H1 (cell line): ENCODE results near the gene PTBP3. TPM values are rescaled to one million over a fixed set of nuclear protein-coding genes. Genes with fewer than 3 reads are reported as not detected.

Experiments used
- CTCF ChIA-PET: fragments of 300-600 bp; sonication (Branson Sonifier 250); formaldehyde crosslinking; loops from one replicate; lab custom pipeline; 2021; ENCODE audit not compliant: partially characterized antibody; lab: Charles Lee
- POLR2A ChIA-PET: fragments of 300-600 bp; sonication (Branson Sonifier 250); formaldehyde crosslinking; loops from one replicate; lab custom pipeline; 2021; ENCODE audit warnings: inconsistent platforms; ENCODE audit not compliant: partially characterized antibody; lab: Charles Lee
- DNase-seq, 2 experiments: peaks; one replicate each; pipeline versions ENCODE4 v3.0.0 to v3.0.0-alpha.2; 2010 to 2022; ENCODE audit warnings: low spot score in 2 of 2, low read depth in 1 of 2, mixed read lengths in 1 of 2
- FAIRE-seq: peaks from 2 replicates; lab custom pipeline; 2011; peaks lifted over from hg19 to GRCh38; lab: Jason Lieb, UNC
- H2AFZ ChIP-seq: 2 replicates; pipeline ENCODE4 v1.8.1; 2012; ENCODE audit warnings: low read length, inconsistent platforms
- H2AK5ac ChIP-seq: 2 replicates; pipeline ENCODE4 v1.6.1; 2013; ENCODE audit warnings: low read depth, low read length
- H2BK120ac ChIP-seq: replicated peaks from 2 replicates; pipeline ENCODE3; 2013; ENCODE audit warnings: low read depth, low read length, inconsistent platforms
- H2BK12ac ChIP-seq: 2 replicates; pipeline ENCODE4 v1.6.1; 2013; ENCODE audit warnings: low read depth, low read length
- H2BK15ac ChIP-seq: 2 replicates; pipeline ENCODE4 v1.6.1; 2013; ENCODE audit warnings: low read length
- H2BK20ac ChIP-seq: 2 replicates; pipeline ENCODE4 v1.6.1; 2013; ENCODE audit warnings: low read length
- H2BK5ac ChIP-seq: 2 replicates; pipeline ENCODE4 v1.6.1; 2013; ENCODE audit warnings: low read depth, low read length
- H3K14ac ChIP-seq: 2 replicates; pipeline ENCODE4 v1.6.1; 2013; ENCODE audit warnings: inconsistent platforms; ENCODE audit not compliant: insufficient read length
- H3K18ac ChIP-seq: 2 replicates; pipeline ENCODE4 v1.6.1; 2013; ENCODE audit warnings: low read length; ENCODE audit errors: extremely low read depth
- H3K23ac ChIP-seq: 2 replicates; pipeline ENCODE4 v1.6.1; 2013; ENCODE audit warnings: inconsistent platforms; ENCODE audit not compliant: insufficient read length
- H3K23me2 ChIP-seq: 2 replicates; pipeline ENCODE4 v1.6.1; 2013; ENCODE audit warnings: low read depth, low read length
- H3K27ac ChIP-seq: 2 replicates; pipeline ENCODE4 v1.6.1; 2011; ENCODE audit warnings: low read depth, low read length, inconsistent platforms
- H3K27me3 ChIP-seq, 4 experiments: replicated peaks in 1 of 4; 1 replicate in 1 of 4; 2 replicates in 3 of 4; pipeline versions ENCODE4 v1.6.1 to v1.8.1; 2011 to 2013; ENCODE audit warnings: low read length in 3 of 4, mild to moderate bottlenecking in 3 of 4, inconsistent platforms in 2 of 4, mixed read lengths in 2 of 4, moderate library complexity in 1 of 4; ENCODE audit not compliant: control insufficient read depth in 3 of 4, insufficient read depth in 3 of 4; ENCODE audit errors: extremely low read depth in 1 of 4
- H3K36me3 ChIP-seq, 4 experiments: 2 replicates each; pipeline versions ENCODE4 v1.6.1 to v1.8.1; 2011 to 2013; ENCODE audit warnings: mild to moderate bottlenecking in 4 of 4, low read length in 3 of 4, moderate library complexity in 2 of 4, control low read depth in 1 of 4, inconsistent platforms in 1 of 4; ENCODE audit not compliant: insufficient read depth in 4 of 4, control insufficient read depth in 2 of 4
- H3K4ac ChIP-seq: replicated peaks from 2 replicates; pipeline ENCODE3; 2013; ENCODE audit warnings: low read length, low read depth, mixed read lengths, inconsistent platforms; ENCODE audit not compliant: insufficient read length
- H3K4me1 ChIP-seq, 4 experiments: replicated peaks in 1 of 4; 1 replicate in 1 of 4; 2 replicates in 3 of 4; pipeline versions ENCODE4 v1.6.1 to v1.8.1; 2011 to 2013; ENCODE audit warnings: low read length in 3 of 4, inconsistent platforms in 2 of 4, mixed read lengths in 1 of 4; ENCODE audit not compliant: insufficient read depth in 4 of 4, control insufficient read depth in 3 of 4
- H3K4me2 ChIP-seq, 2 experiments: 2 replicates each; pipeline versions ENCODE4 v1.6.1 to v1.8.1; 2011 to 2013; ENCODE audit warnings: low read depth in 2 of 2, low read length in 2 of 2, control low read depth in 1 of 2, inconsistent platforms in 1 of 2, mild to moderate bottlenecking in 1 of 2; ENCODE audit not compliant: insufficient read depth in 1 of 2
- H3K4me3 ChIP-seq, 4 experiments: fragments of 200-600, 300-600 bp in 1 of 4; sonication (generic), shearing (Covaris generic), sonication (Bioruptor Twin) in 1 of 4; 2 replicates each; pipeline versions ENCODE4 v1.5.1 to v1.8.1; 2011 to 2016; ENCODE audit warnings: low read length in 4 of 4, low read depth in 3 of 4, control low read depth in 2 of 4, inconsistent platforms in 2 of 4, mild to moderate bottlenecking in 2 of 4, mixed read lengths in 1 of 4, moderate library complexity in 1 of 4; ENCODE audit not compliant: insufficient read depth in 2 of 4; ENCODE audit errors: extremely low read depth in 1 of 4
- H3K56ac ChIP-seq: replicated peaks from 2 replicates; pipeline ENCODE3; 2013; ENCODE audit warnings: low read depth, mild to moderate bottlenecking, mixed read lengths, low read length, inconsistent platforms; ENCODE audit not compliant: insufficient read length
- H3K79me1 ChIP-seq: 2 replicates; pipeline ENCODE4 v1.6.1; 2013; ENCODE audit warnings: low read depth, low read length, control low read depth
- H3K79me2 ChIP-seq, 2 experiments: 2 replicates each; pipeline versions ENCODE4 v1.6.1 to v1.8.1; 2012 to 2013; ENCODE audit warnings: low read length in 2 of 2, mild to moderate bottlenecking in 2 of 2, inconsistent platforms in 1 of 2; ENCODE audit not compliant: insufficient read depth in 2 of 2, control insufficient read depth in 1 of 2
- H3K9ac ChIP-seq, 4 experiments: replicated peaks in 1 of 4; 1 replicate in 1 of 4; 2 replicates in 3 of 4; pipeline versions ENCODE4 v1.6.1 to v1.8.1; 2011 to 2013; ENCODE audit warnings: low read depth in 3 of 4, low read length in 3 of 4, control low read depth in 2 of 4, mild to moderate bottlenecking in 2 of 4, moderate library complexity in 2 of 4, inconsistent platforms in 1 of 4; ENCODE audit errors: extremely low read depth in 1 of 4
- H3K9me3 ChIP-seq, 2 experiments: 2 replicates each; pipeline versions ENCODE4 v1.6.1 to v1.8.1; 2012 to 2013; ENCODE audit warnings: mild to moderate bottlenecking in 2 of 2, moderate library complexity in 2 of 2, control low read depth in 1 of 2, inconsistent platforms in 1 of 2, low read depth in 1 of 2, low read length in 1 of 2, mixed read lengths in 1 of 2; ENCODE audit not compliant: insufficient read depth in 2 of 2
- H4K20me1 ChIP-seq, 2 experiments: replicated peaks in 1 of 2; 2 replicates each; pipeline versions ENCODE3 to v1.8.1; 2011 to 2013; ENCODE audit warnings: inconsistent platforms in 2 of 2, low read length in 2 of 2, mild to moderate bottlenecking in 1 of 2; ENCODE audit not compliant: insufficient read depth in 2 of 2, control insufficient read depth in 1 of 2
- H4K5ac ChIP-seq: 2 replicates; pipeline ENCODE4 v1.6.1; 2013; ENCODE audit warnings: low read length, low read depth, mixed read lengths, inconsistent platforms; ENCODE audit not compliant: insufficient read length
- H4K8ac ChIP-seq: 2 replicates; pipeline ENCODE4 v1.8.0; 2013; ENCODE audit warnings: mild to moderate bottlenecking, moderate library complexity, low read length, inconsistent platforms; ENCODE audit not compliant: insufficient read depth; ENCODE audit errors: extremely low read depth
- H4K91ac ChIP-seq: replicated peaks from 2 replicates; pipeline ENCODE3; 2013; ENCODE audit warnings: low read length, mixed read lengths, inconsistent platforms; ENCODE audit not compliant: insufficient read length
- BACH1 ChIP-seq: IDR thresholded peaks from 2 replicates; pipeline ENCODE4 v1.6.1; 2012; ENCODE audit warnings: low read length, improper control_type of control experiment
- JUN ChIP-seq: IDR thresholded peaks from 2 replicates; pipeline ENCODE4 v1.6.1; 2011; ENCODE audit warnings: low read depth, mild to moderate bottlenecking, improper control_type of control experiment, low read length
- KDM4A ChIP-seq: IDR thresholded peaks from one replicate; pipeline ENCODE4 v1.7.1; 2012; ENCODE audit warnings: low read depth, mild to moderate bottlenecking, moderate library complexity, low read length, inconsistent platforms; ENCODE audit not compliant: severe bottlenecking
- polyA plus RNA-seq, 7 experiments: library from polyadenylated mRNA; depleted of rRNA in 3 of 7; stranded (reverse) in 5 of 7; unstranded in 2 of 7; fragments of >200 nt in 5 of 7; fragments of 200-250 nt in 2 of 7; gene quantifications; 1 replicate in 5 of 7; 2 replicates in 1 of 7; 4 replicates in 1 of 7; pipeline versions ENCODE4 v1.2.1 to v1.2.3, GENCODE V29; 2011 to 2013; ENCODE audit warnings: missing spikeins in 2 of 7, mixed read lengths in 2 of 7
- total RNA-seq: library from RNA; stranded (reverse); fragmentation: NEBNext Ultra II Directional; extraction: Animal tissue kit (Norgen Biotek cat#: 25700); gene quantifications from 2 replicates; pipeline ENCODE4 v1.2.1, GENCODE V29; 2021

PTBP3 gene
- total and polyA plus RNA-seq, 2 of the 8 experiments (the other 6 are each of a cell fraction or from before 2014, with no cell fraction given): 51.0 to 124 TPM

DNA sequence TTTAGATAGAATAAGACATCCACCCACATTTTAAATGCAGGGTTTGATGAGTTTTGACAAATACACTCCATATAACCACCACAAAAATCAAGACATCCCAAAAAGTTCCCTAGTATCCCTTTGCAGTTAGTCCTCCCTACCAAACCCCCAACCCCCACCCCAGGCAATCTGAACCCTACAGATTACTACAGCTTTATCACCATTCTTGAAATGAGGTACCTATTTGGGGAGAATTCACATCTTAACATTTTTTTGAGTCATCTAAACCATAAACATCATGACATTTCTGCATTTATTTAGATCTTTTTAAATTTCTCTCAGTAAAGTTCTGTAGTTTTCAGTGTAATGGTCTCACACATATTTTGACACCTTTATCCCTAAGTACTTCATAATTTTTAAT, 53.9 kb downstream of the PTBP3 start:
- H2AK5ac ChIP-seq: no peak overlapping the region
- no peak overlapping the region for H3K14ac ChIP-seq
- FAIRE-seq (no peak), DNase-seq (no peak)
- H3K9ac ChIP-seq: no peak overlapping the region
- no peak overlapping the region for H2BK20ac ChIP-seq
- H3K9me3 ChIP-seq: peaks cover 13 to 15% of the 10 kb centered on the region in 2 experiments
- H3K4ac ChIP-seq: no peak overlapping the region
- ChIA-PET POLR2A (no interaction called here), CTCF (interaction anchor here (1.6 kb wide), 1 partner anchor 25 kb away, joined by 3 read pairs; no protein-coding TSS in a partner anchor)
- H2AFZ ChIP-seq: no peak overlapping the region
- 0 out of 2 replicates have a peak, but pooled peaks cover 2% of the 10 kb centered on the region for H3K79me1 ChIP-seq
- H4K91ac ChIP-seq: no peak overlapping the region
- no peak overlapping the region for H3K18ac ChIP-seq
- H3K27me3 ChIP-seq: no peaks in the 10 kb centered on the region; a peak in 2 of 7 replicates
- no peak overlapping the region for H3K23ac ChIP-seq
- no peak overlapping the region for H2BK5ac ChIP-seq
- H3K56ac ChIP-seq: no peak overlapping the region
- H4K5ac ChIP-seq: no peak overlapping the region
- H2BK12ac ChIP-seq: no peak overlapping the region
- no peaks in the 10 kb centered on the region for H3K23me2 ChIP-seq
- no peak overlapping the region for H3K27ac ChIP-seq
- no peak overlapping the region for H3K4me3 ChIP-seq
- peaks cover 0 to 2% of the 10 kb centered on the region in 2 experiments for H4K20me1 ChIP-seq
- no peak overlapping the region for H4K8ac ChIP-seq
- no peak overlapping the region for H3K4me2 ChIP-seq
- peaks cover 0 to 34% of the 10 kb centered on the region in 2 experiments; a peak in 2 of 4 replicates for H3K79me2 ChIP-seq
- peaks cover 0 to 14% (median 6%) of the 10 kb centered on the region in 4 experiments; a peak in 4 of 8 replicates for H3K36me3 ChIP-seq
- H2BK120ac ChIP-seq: no peak overlapping the region
- H2BK15ac ChIP-seq: no peak overlapping the region
- H3K4me1 ChIP-seq: peaks cover 0 to 7% (median 5%) of the 10 kb centered on the region in 4 experiments; a peak in 3 of 7 replicates
- TF ChIP-seq KDM4A: no peak
- TF ChIP-seq BACH1: no peak
- TF ChIP-seq JUN: no peak
